Heart left ventricle (tissue), 13 donors: ENCODE measurements around the gene SLC7A14.

Experiments
- POLR2A ChIP-seq, 2 donors: fragments of 450-650 bp; IDR thresholded peaks; one replicate each; pipeline ENCODE4 v1.6.1; 2017; ENCODE audit warnings: antibody characterized with exemption in 2 of 2, mild to moderate bottlenecking in 2 of 2, moderate library complexity in 2 of 2
- TF ChIP-seq, protein P1 (sequence below), 12 donors: fragments of 200-600 bp; sonication (generic) in 4 of 12; IDR thresholded peaks; one replicate each; pipeline versions ENCODE4 v1.5.0 to v1.8.0; 2018 to 2022; ENCODE audit warnings: antibody characterized with exemption in 12 of 12, mild to moderate bottlenecking in 5 of 12
- donor health status: ischemic (EF 13 %, LVEDD 7.1; RV severe dilation, severe dysfunction).
- donor health status: DM: no; HTN: yes; CAD: no.
- donor health status: DM: no; HTN: no; CAD: no.
- donor health status: ischemic (EF 25% LVEDD 6.9; RV normal size, moderate dysfunction).
- donor health status: ischemic (EF 25% LVEDD 5.7; RV mildly dilated, moderate dysfunction).
- donor health status: ischemic (EF 35%, LVEDD 5.7; RV mildly dilated, moderate dysfunction).
- donor health status: nonischemic (EF 11% LVEDD 7.7; RV severe dilation, severe dysfunction).
- donor health status: DM: yes; HTN: yes; CAD: no.
- donor health status: PGD.
- donor health status: ischemic (EF 29% LVEDD 5.4; RV normal size, mild dysfunction).
- donor health status: nonischemic (EF 23%, LVEDD 6.1; RV moderate dilation, normal function).

DNA sequence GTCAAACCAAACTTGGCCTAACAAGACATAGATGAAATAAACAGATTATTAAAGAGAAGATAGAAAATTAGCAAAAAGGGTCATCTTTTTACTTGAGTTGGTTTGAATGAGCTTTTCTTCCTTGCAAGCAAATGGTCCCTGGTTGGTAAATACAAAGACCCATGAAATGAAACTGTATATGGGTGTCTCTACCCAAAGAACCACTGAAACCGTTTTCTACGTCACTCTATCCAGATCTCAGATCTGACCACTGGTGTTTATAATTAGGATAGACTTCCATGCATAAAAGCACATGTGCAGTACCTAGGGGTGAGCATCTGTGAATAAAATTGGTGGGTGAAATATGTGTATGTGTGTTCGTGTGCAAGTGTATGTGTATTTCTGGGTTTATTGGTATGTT lies 94.0 kb downstream of the SLC7A14 start:
- no peak for TF ChIP-seq POLR2A (IDR thresholded peaks at IDR 0.05)
- TF ChIP-seq, protein P1, sequence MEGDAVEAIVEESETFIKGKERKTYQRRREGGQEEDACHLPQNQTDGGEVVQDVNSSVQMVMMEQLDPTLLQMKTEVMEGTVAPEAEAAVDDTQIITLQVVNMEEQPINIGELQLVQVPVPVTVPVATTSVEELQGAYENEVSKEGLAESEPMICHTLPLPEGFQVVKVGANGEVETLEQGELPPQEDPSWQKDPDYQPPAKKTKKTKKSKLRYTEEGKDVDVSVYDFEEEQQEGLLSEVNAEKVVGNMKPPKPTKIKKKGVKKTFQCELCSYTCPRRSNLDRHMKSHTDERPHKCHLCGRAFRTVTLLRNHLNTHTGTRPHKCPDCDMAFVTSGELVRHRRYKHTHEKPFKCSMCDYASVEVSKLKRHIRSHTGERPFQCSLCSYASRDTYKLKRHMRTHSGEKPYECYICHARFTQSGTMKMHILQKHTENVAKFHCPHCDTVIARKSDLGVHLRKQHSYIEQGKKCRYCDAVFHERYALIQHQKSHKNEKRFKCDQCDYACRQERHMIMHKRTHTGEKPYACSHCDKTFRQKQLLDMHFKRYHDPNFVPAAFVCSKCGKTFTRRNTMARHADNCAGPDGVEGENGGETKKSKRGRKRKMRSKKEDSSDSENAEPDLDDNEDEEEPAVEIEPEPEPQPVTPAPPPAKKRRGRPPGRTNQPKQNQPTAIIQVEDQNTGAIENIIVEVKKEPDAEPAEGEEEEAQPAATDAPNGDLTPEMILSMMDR (IDR thresholded peaks at IDR 0.05): no peak
